Neural crest cell (in vitro differentiated cells): ENCODE measurements around the gene ADAM23. TPM values are rescaled to one million over a fixed set of nuclear protein-coding genes. Genes with fewer than 3 reads are reported as not detected.

ENCODE experiments used
- DNase-seq: peaks from one replicate; pipeline ENCODE4 v3.0.0; 2021; ENCODE audit warnings: low read depth, mixed read lengths, low spot score
- H3K27ac Mint-ChIP-seq: one replicate; pipeline ENCODE4 v1.8.0; 2021; ENCODE audit warnings: mild to moderate bottlenecking, mixed read lengths; ENCODE audit not compliant: unreplicated experiment
- H3K27me3 Mint-ChIP-seq: 2 replicates; pipeline ENCODE4 v1.8.0; 2021; ENCODE audit warnings: low read depth, mild to moderate bottlenecking, mixed read lengths
- H3K36me3 Mint-ChIP-seq: 2 replicates; pipeline ENCODE4 v1.8.0; 2021; ENCODE audit warnings: low read depth, mild to moderate bottlenecking, mixed read lengths
- H3K4me1 Mint-ChIP-seq: 2 replicates; pipeline ENCODE4 v1.8.0; 2021; ENCODE audit warnings: mixed read lengths
- H3K4me3 Mint-ChIP-seq: one replicate; pipeline ENCODE4 v1.8.0; 2021; ENCODE audit warnings: mild to moderate bottlenecking, mixed read lengths
- H3K9me3 Mint-ChIP-seq: 2 replicates; pipeline ENCODE4 v1.8.0; 2021; ENCODE audit warnings: mixed read lengths
- CTCF ChIP-seq: fragments of 200-600 bp; sonication (generic); conservative IDR thresholded peaks from 2 replicates; pipeline ENCODE4 v1.5.0; 2021; ENCODE audit warnings: antibody characterized with exemption, mild to moderate bottlenecking
- total RNA-seq: library from RNA; stranded (reverse); gene quantifications from 2 replicates; pipeline ENCODE4 v1.2.1, GENCODE V29; 2021

Gene ADAM23
- total RNA-seq, 1 donor from 2014 or later, result 31.2 TPM

GRCh38 chr2:206572725-206573124 lies 129.4 kb downstream of the ADAM23 start:
- Mint-ChIP-seq H3K36me3 (peaks cover 5% of the 10 kb centered on the region), H3K27ac (no peak overlapping the region), H3K4me3 (no peak overlapping the region), H3K9me3 (peaks cover 2% of the 10 kb centered on the region), H3K4me1 (no peaks in the 10 kb centered on the region), H3K27me3 (no peaks in the 10 kb centered on the region)
- DNase-seq, result no peak
- no peak for TF ChIP-seq CTCF

DNA sequence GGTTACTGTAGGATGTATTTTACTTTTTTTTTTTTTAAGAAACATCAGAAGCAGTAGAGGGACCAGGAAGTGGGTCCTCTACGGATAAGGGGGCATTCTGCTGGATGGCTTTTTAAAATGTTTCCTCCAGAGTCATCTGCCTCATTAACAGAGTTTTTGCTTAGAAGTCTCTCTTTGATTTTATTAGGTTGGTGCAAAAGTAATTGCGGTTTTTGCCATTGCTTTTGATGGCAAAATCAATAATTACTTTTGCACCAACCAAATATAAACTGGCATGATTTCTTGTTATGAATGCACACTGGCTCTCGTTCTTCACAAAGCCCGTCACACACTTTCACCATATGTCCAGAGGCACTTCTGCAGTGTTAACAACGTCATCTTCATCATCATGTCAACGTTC lies 130.5 kb downstream of the ADAM23 start:
- Mint-ChIP-seq H3K9me3 (peaks cover 6% of the 10 kb centered on the region), H3K27me3 (no peaks in the 10 kb centered on the region), H3K4me3 (no peak overlapping the region), H3K27ac (no peak overlapping the region), H3K4me1 (no peaks in the 10 kb centered on the region), H3K36me3 (peaks cover 10% of the 10 kb centered on the region)
- DNase-seq, result no peak
- no peak for TF ChIP-seq CTCF

GRCh38 chr2:206584323-206585116 lies 141.2 kb downstream of the ADAM23 start:
- no peaks in the 10 kb centered on the region for H3K9me3 Mint-ChIP-seq
- no peak overlapping the region for H3K27ac Mint-ChIP-seq
- H3K4me1 Mint-ChIP-seq, result no peaks in the 10 kb centered on the region
- H3K36me3 Mint-ChIP-seq, result peaks cover 8% of the 10 kb centered on the region
- no peak for DNase-seq
- H3K4me3 Mint-ChIP-seq, result no peak overlapping the region
- no peaks in the 10 kb centered on the region for H3K27me3 Mint-ChIP-seq
- TF ChIP-seq CTCF, result no peak

GRCh38 chr2:206585335-206585734 lies 142.0 kb downstream of the ADAM23 start:
- H3K4me1 Mint-ChIP-seq, result no peaks in the 10 kb centered on the region
- DNase-seq, result no peak
- no peaks in the 10 kb centered on the region for H3K27me3 Mint-ChIP-seq
- no peak overlapping the region for H3K27ac Mint-ChIP-seq
- H3K4me3 Mint-ChIP-seq, result no peak overlapping the region
- no peak for TF ChIP-seq CTCF
- no peaks in the 10 kb centered on the region for H3K9me3 Mint-ChIP-seq
- peaks cover 4% of the 10 kb centered on the region for H3K36me3 Mint-ChIP-seq

DNA sequence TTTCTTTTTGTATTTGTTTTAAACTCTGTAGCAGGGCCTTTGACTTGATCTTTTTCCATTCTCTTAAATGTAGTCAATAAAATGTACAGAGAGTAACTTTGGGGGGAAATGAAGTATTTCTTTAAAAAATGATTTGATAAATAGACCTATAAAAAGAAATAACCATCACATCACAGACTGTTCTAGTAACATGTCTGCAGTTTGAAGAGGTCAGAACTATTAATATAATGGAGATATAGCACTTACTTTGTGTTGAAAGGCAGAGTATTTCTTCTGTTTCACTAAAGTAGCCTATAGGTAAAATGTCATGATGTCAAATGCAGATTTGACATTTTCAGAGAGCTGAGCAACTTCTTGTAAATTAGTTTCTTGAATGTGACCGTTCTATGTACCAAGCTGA lies 143.3 kb downstream of the ADAM23 start:
- Mint-ChIP-seq H3K4me1 (no peaks in the 10 kb centered on the region), H3K9me3 (no peaks in the 10 kb centered on the region), H3K4me3 (no peak overlapping the region), H3K36me3 (peaks cover 4% of the 10 kb centered on the region), H3K27ac (no peak overlapping the region), H3K27me3 (no peaks in the 10 kb centered on the region)
- no peak for DNase-seq
- no peak for TF ChIP-seq CTCF
